Fibroblast of the conjunctiva (primary cell): ENCODE measurements around the gene TRIM45.

Experiments used
- DNase-seq: peaks from one replicate; pipeline ENCODE4 v3.0.0-alpha.2; 2010; ENCODE audit warnings: low read depth

The TRIM45 gene

GRCh38 chr1:117098287-117098890 lies 23.2 kb downstream of the TRIM45 start:
- DNase-seq: no peak

- no peak for DNase-seq
Measured at GRCh38 chr1:117097443-117097842, 24.1 kb downstream of the TRIM45 start.

GRCh38 chr1:117096951-117097408 lies 24.6 kb downstream of the TRIM45 start:
- DNase-seq: no peak

GRCh38 chr1:117094841-117095604 lies 26.5 kb downstream of the TRIM45 start:
- DNase-seq: no peak

- DNase-seq: peak; percentile 52
Measured at GRCh38 chr1:117093870-117094621, 27.5 kb downstream of the TRIM45 start.

- peak; percentile 95 for DNase-seq
Measured at GRCh38 chr1:117093091-117093534, 28.4 kb downstream of the TRIM45 start.

- no peak for DNase-seq
Measured at GRCh38 chr1:117092594-117092993, 29.0 kb downstream of the TRIM45 start.

GRCh38 chr1:117089996-117090395 lies 31.6 kb downstream of the TRIM45 start:
- DNase-seq: no peak

- DNase-seq: no peak
Measured at GRCh38 chr1:117087686-117088085, 33.9 kb downstream of the TRIM45 start.

GRCh38 chr1:117084231-117084630 lies 37.3 kb downstream of the TRIM45 start:
- DNase-seq: no peak

GRCh38 chr1:117079737-117080136 lies 41.8 kb downstream of the TRIM45 start:
- no peak for DNase-seq

- peak; percentile 41 for DNase-seq
Measured at GRCh38 chr1:117077267-117077666, 44.3 kb downstream of the TRIM45 start.

- DNase-seq: no peak
Measured at GRCh38 chr1:117076648-117077047, 44.9 kb downstream of the TRIM45 start.

GRCh38 chr1:117070124-117070523 lies 51.4 kb downstream of the TRIM45 start:
- no peak for DNase-seq

GRCh38 chr1:117069220-117069844 lies 52.2 kb downstream of the TRIM45 start:
- DNase-seq: no peak

GRCh38 chr1:117068580-117068979 lies 53.0 kb downstream of the TRIM45 start:
- DNase-seq: no peak

GRCh38 chr1:117067533-117068370 lies 53.8 kb downstream of the TRIM45 start:
- DNase-seq: peak; percentile 61

GRCh38 chr1:117066367-117066766 lies 55.2 kb downstream of the TRIM45 start:
- no peak for DNase-seq

GRCh38 chr1:117061986-117062415 lies 59.5 kb downstream of the TRIM45 start:
- no peak for DNase-seq
